MM.1S (cell line): ENCODE data around the gene SPCS3.

ENCODE experiments used
- DNase-seq: peaks from one replicate; pipeline ENCODE4 v3.0.0-alpha.2; 2015
- H2AFZ ChIP-seq: fragments of 300-600 bp; sonication (generic); 2 replicates; pipeline ENCODE4 v1.6.0; 2016; ENCODE audit warnings: antibody characterized with exemption, low read length
- H3F3A ChIP-seq: fragments of 300-600 bp; sonication (generic); 2 replicates; pipeline ENCODE4 v1.6.1; 2016; ENCODE audit warnings: mild to moderate bottlenecking, antibody characterized with exemption, low read length, moderate library complexity, mixed read lengths; ENCODE audit not compliant: insufficient read depth
- H3K27ac ChIP-seq: fragments of 300-600 bp; sonication (generic); 2 replicates; pipeline ENCODE4 v1.5.1; 2016; ENCODE audit warnings: mild to moderate bottlenecking, low read length
- H3K27me3 ChIP-seq: fragments of 300-600 bp; sonication (generic); replicated peaks from 2 replicates; pipeline ENCODE4 v1.6.0; 2016; ENCODE audit warnings: low read length; ENCODE audit not compliant: insufficient read depth
- H3K36me3 ChIP-seq: fragments of 300-600 bp; sonication (generic); replicated peaks from 2 replicates; pipeline ENCODE4 v1.6.1; 2016; ENCODE audit warnings: mild to moderate bottlenecking, low read length, mixed read lengths; ENCODE audit not compliant: insufficient read depth
- H3K4me1 ChIP-seq: fragments of 300-600 bp; sonication (generic); 2 replicates; pipeline ENCODE4 v1.6.1; 2016; ENCODE audit warnings: low read length, mixed read lengths
- H3K4me2 ChIP-seq: fragments of 300-600 bp; sonication (generic); 2 replicates; pipeline ENCODE4 v1.6.0; 2016; ENCODE audit warnings: low read depth, low read length
- H3K4me3 ChIP-seq: fragments of 300-600 bp; sonication (generic); 2 replicates; pipeline ENCODE4 v1.5.1; 2016; ENCODE audit warnings: low read length, mixed read lengths
- H3K79me2 ChIP-seq: fragments of 300-600 bp; sonication (generic); 2 replicates; pipeline ENCODE4 v1.6.1; 2016; ENCODE audit warnings: mixed run types, low read length, mixed read lengths
- H3K9ac ChIP-seq: fragments of 300-600 bp; sonication (generic); 2 replicates; pipeline ENCODE4 v1.6.1; 2016; ENCODE audit warnings: low read length, mixed read lengths
- H3K9me2 ChIP-seq: fragments of 300-600 bp; sonication (generic); replicated peaks from 2 replicates; pipeline ENCODE4 v1.6.1; 2016; ENCODE audit warnings: mild to moderate bottlenecking, low read length, mixed read lengths; ENCODE audit not compliant: insufficient read depth
- H3K9me3 ChIP-seq: fragments of 300-600 bp; sonication (generic); replicated peaks from 2 replicates; pipeline ENCODE4 v1.6.1; 2016; ENCODE audit warnings: mild to moderate bottlenecking, low read length, mixed read lengths; ENCODE audit not compliant: insufficient read depth
- H4K20me1 ChIP-seq: fragments of 300-600 bp; sonication (generic); 2 replicates; pipeline ENCODE4 v1.6.1; 2016; ENCODE audit warnings: mild to moderate bottlenecking, low read length, moderate library complexity, mixed read lengths; ENCODE audit not compliant: insufficient read depth
- EZH2 ChIP-seq: fragments of 300-600 bp; sonication (generic); optimal IDR thresholded peaks from 2 replicates; pipeline ENCODE3; 2017; ENCODE audit warnings: low read depth, mild to moderate bottlenecking, antibody characterized with exemption, low read length, mixed read lengths
- EZH2phosphoT487 ChIP-seq: fragments of 300-600 bp; sonication (generic); IDR thresholded peaks from 2 replicates; pipeline ENCODE4 v1.6.1; 2018; ENCODE audit warnings: antibody characterized with exemption, low read length
- TF ChIP-seq, protein P1 (sequence below): fragments of 300-600 bp; sonication (generic); IDR thresholded peaks from 2 replicates; pipeline ENCODE4 v1.5.1; 2016; ENCODE audit warnings: antibody characterized with exemption, low read length, mixed read lengths

SPCS3 gene

DNA sequence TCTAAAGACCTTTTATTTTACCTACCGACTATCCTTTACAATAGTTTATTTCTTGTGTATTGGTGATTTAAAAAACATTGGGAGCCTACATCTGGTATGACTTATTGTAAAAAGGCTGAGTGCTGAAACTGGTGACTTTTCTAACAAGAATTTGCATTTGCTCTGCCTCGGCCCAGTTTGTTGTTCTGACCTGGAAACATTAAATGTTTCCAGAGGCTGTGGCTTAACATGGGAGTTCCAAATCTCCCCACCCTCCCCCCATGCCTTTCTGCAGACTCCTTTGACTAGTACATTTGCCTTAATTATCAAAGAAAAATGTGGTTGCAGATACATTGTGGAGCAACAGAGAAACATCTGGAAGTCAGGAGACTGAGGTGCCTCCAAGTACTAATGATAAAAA is 39.8 kb downstream of the SPCS3 start:
- no peak for DNase-seq
- Histone ChIP-seq H3K4me3 (no peak overlapping the region), H3K4me1 (peaks cover 33% of the 10 kb centered on the region), H3F3A (peaks cover 18% of the 10 kb centered on the region), H3K27ac (no peak overlapping the region), H3K27me3 (no peaks in the 10 kb centered on the region), H2AFZ (no peak overlapping the region), H4K20me1 (no peaks in the 10 kb centered on the region), H3K9me3 (no peaks in the 10 kb centered on the region), H3K9ac (no peak overlapping the region), H3K79me2 (no peaks in the 10 kb centered on the region), H3K36me3 (no peaks in the 10 kb centered on the region), H3K9me2 (no peaks in the 10 kb centered on the region), H3K4me2 (no peak overlapping the region)
- TF ChIP-seq EZH2phosphoT487, result no peak
- TF ChIP-seq, protein P1, sequence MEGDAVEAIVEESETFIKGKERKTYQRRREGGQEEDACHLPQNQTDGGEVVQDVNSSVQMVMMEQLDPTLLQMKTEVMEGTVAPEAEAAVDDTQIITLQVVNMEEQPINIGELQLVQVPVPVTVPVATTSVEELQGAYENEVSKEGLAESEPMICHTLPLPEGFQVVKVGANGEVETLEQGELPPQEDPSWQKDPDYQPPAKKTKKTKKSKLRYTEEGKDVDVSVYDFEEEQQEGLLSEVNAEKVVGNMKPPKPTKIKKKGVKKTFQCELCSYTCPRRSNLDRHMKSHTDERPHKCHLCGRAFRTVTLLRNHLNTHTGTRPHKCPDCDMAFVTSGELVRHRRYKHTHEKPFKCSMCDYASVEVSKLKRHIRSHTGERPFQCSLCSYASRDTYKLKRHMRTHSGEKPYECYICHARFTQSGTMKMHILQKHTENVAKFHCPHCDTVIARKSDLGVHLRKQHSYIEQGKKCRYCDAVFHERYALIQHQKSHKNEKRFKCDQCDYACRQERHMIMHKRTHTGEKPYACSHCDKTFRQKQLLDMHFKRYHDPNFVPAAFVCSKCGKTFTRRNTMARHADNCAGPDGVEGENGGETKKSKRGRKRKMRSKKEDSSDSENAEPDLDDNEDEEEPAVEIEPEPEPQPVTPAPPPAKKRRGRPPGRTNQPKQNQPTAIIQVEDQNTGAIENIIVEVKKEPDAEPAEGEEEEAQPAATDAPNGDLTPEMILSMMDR, result no peak
- no peak for TF ChIP-seq EZH2

DNA sequence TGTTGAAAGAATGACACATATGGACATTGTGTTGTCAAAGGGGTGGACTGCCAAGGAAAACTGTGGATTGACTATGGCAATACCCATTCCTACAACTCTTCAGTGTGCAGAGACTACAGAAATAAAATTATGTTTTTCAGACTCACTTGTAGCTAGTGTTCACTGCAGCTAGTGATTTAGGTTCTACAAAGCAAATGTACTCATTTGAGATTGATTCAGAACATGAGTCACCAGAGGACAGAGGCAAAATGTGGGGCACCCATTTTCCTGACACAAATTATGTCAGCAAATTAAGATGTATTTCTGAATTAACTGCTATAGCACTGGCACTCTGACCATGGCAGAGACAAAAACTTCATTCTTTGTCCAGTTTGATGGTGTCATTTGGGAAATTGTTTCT is 40.7 kb downstream of the SPCS3 start:
- no peak overlapping the region for H3K4me2 ChIP-seq

DNA sequence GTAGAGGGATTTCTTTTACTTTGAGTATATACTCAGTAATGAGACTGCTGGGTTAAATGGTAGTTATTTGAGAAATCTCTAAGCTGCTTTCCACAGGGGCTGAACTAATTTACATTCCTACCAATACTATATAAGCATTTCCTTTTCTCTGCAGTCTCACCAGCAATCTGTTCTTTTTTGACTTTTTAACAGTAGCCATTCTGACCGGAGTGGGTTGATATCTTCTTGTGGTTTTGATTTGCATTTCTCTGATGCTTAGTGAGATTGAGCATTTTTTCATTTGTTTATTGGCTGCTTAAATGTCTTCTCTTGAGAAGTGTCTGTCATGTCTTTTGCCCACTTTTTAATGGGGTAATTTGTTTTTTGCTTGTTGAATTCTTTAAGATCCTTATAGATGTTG is 43.3 kb downstream of the SPCS3 start:
- peak overlapping the region; percentile 42; the same call in 1 of the 2 replicates for H3K4me2 ChIP-seq

More for the DNA sequence above, 40.7 kb downstream of the SPCS3 start:
- Histone ChIP-seq H3K4me3 (no peak overlapping the region), H3K9me2 (no peaks in the 10 kb centered on the region), H2AFZ (no peak overlapping the region), H3K27me3 (no peaks in the 10 kb centered on the region), H3K79me2 (no peaks in the 10 kb centered on the region), H3K27ac (no peak overlapping the region), H3K9me3 (no peaks in the 10 kb centered on the region), H3K4me1 (peaks cover 33% of the 10 kb centered on the region), H3K9ac (no peak overlapping the region), H3F3A (peaks cover 18% of the 10 kb centered on the region), H4K20me1 (no peaks in the 10 kb centered on the region), H3K36me3 (no peaks in the 10 kb centered on the region)
- DNase-seq, result no peak
- TF ChIP-seq, protein P1, result no peak
- no peak for TF ChIP-seq EZH2
- TF ChIP-seq EZH2phosphoT487, result no peak

More for the DNA sequence above, 43.3 kb downstream of the SPCS3 start:
- Histone ChIP-seq H3K4me3 (no peak overlapping the region), H4K20me1 (no peaks in the 10 kb centered on the region), H3F3A (peaks cover 8% of the 10 kb centered on the region; the same call in 1 of the 2 replicates), H3K36me3 (no peaks in the 10 kb centered on the region), H3K9me2 (no peaks in the 10 kb centered on the region), H3K4me1 (peaks cover 18% of the 10 kb centered on the region), H3K79me2 (no peaks in the 10 kb centered on the region), H3K27ac (peak overlapping the region; percentile 7; the same call in 1 of the 2 replicates), H3K9me3 (no peaks in the 10 kb centered on the region), H3K9ac (no peak overlapping the region), H3K27me3 (no peaks in the 10 kb centered on the region), H2AFZ (peak overlapping the region; percentile 6; the same call in 1 of the 2 replicates)
- no peak for TF ChIP-seq EZH2
- TF ChIP-seq, protein P1, result no peak
- no peak for TF ChIP-seq EZH2phosphoT487
- DNase-seq, result peak; percentile 43
